ENCODE measurements around the gene PSMD13.

- TF ChIP-seq GATA2 (IDR thresholded peaks at IDR 0.05; ENCODE audit: low read depth, low read length) (no peak), GATA3 (IDR thresholded peaks at IDR 0.05; ENCODE audit: low read depth, low read length) (no peak)
These were observed 47.6 kb downstream of the PSMD13 start for GRCh38 chr11:284105-285020.
